ENCODE results near the gene MMP26. TPM values are rescaled to one million over a fixed set of nuclear protein-coding genes. Genes with fewer than 3 reads are reported as not detected.
"Not testable (repeated sequence)": the region's sequence is repeated elsewhere in the genome, so short reads cannot be mapped to it uniquely, and the experiment has no call there.

The MMP26 gene
- total RNA-seq, 1 experiment from 2014 or later: 0.43 TPM

GRCh38 chr11:4700436-4700820, 4.2 kb upstream of the MMP26 start:
- no peaks in the 10 kb centered on the region for H3K27me3 ChIP-seq
- H3K9me3 ChIP-seq: no peaks in the 10 kb centered on the region
- H3K4me3 ChIP-seq: no peak overlapping the region
- H3K36me3 ChIP-seq: no peaks in the 10 kb centered on the region
- DNase-seq: no peak

DNA sequence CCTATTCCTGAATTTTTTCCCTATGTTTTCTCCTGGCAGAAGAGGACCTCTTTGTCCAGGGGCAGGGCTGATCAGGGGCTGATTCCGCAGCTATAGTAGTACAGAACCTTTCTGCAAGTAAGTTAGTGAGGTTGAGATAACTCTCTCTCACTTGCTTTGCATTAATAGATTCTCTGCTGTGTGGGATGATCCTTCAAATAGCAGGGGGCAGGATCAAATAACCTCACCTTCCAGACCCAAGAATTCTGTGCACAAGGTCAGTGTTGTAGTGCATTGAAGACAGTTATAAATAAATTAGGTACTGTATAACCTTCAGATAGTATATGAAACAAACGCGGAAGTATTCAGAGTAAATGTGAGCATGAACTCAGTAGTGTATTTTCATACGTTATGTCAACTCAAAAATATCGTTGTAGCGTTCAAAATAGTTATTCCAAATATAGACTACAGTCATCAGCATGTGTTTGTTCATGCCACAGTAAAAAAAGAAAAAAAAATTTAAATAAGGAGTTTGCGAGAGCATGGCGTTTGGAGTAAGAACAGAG, 278 bp downstream of the MMP26 start:
- DNase-seq: no peak
- H3K4me3 ChIP-seq: no peak overlapping the region
- H3K27me3 ChIP-seq: no peaks in the 10 kb centered on the region
- no peaks in the 10 kb centered on the region for H3K9me3 ChIP-seq
- H3K36me3 ChIP-seq: no peaks in the 10 kb centered on the region

- Histone ChIP-seq H3K27me3 (no peaks in the 10 kb centered on the region), H3K4me3 (no peak overlapping the region), H3K36me3 (no peaks in the 10 kb centered on the region), H3K9me3 (no peaks in the 10 kb centered on the region)
- peak; percentile 28 for DNase-seq
Measured at GRCh38 chr11:4713241-4713640, 8.7 kb downstream of the MMP26 start.

DNA sequence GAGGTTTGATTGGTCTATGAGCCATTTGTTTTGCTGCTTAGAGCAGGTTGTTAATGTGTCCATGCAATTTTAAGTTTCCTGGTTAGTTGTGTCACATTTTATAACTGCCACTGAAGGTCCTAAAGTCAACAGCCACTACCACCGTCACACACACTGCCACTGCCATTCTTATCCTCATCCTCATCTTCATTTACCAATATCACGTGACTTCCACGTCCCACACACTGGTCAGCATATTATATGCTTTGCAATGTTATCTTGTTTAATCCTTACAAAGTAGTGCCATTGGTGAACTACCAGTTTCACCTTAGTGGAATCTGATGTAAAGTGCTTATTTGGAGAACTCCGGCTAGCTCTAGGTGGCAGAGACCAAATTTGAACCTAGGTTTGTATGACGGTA, 9.7 kb downstream of the MMP26 start:
- no peaks in the 10 kb centered on the region for H3K27me3 ChIP-seq
- H3K9me3 ChIP-seq: no peaks in the 10 kb centered on the region
- no peak for DNase-seq

GRCh38 chr11:4722616-4723534, 18.3 kb downstream of the MMP26 start:
- not testable (repeated sequence) for H3K36me3 ChIP-seq, H3K9me3 ChIP-seq, DNase-seq, H3K27me3 ChIP-seq, H3K4me3 ChIP-seq

More for the DNA sequence above, 9.7 kb downstream of the MMP26 start:
- no peaks in the 10 kb centered on the region for H3K36me3 ChIP-seq
- H3K4me3 ChIP-seq: no peak overlapping the region

DNA sequence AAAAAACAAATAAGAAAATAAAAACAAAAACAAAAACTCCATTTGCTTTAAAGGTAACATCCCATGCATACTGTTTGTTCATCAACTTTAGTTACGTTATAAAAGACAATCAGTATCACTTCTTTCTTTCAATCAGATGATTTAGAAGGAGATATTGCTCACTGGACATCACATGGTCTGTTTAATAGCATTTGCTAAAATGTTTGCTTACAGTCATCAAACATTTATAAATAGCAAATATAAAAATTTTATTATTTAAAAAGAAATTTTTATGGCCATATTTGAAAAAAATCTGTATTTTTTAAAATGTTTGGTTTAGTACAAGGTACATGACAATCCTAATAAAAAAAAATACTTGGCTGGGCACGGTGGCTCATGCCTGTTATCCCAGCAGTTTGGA, 22.6 kb downstream of the MMP26 start:
- H3K36me3 ChIP-seq: no peaks in the 10 kb centered on the region
- H3K4me3 ChIP-seq: no peak overlapping the region
- no peaks in the 10 kb centered on the region for H3K9me3 ChIP-seq
- no peak for DNase-seq
- H3K27me3 ChIP-seq: no peaks in the 10 kb centered on the region

- DNase-seq: no peak
- no peak overlapping the region for H3K4me3 ChIP-seq
- H3K36me3 ChIP-seq: no peaks in the 10 kb centered on the region
- no peaks in the 10 kb centered on the region for H3K27me3 ChIP-seq
- H3K9me3 ChIP-seq: no peaks in the 10 kb centered on the region
Measured at GRCh38 chr11:4740735-4741134, 36.2 kb downstream of the MMP26 start.

DNA sequence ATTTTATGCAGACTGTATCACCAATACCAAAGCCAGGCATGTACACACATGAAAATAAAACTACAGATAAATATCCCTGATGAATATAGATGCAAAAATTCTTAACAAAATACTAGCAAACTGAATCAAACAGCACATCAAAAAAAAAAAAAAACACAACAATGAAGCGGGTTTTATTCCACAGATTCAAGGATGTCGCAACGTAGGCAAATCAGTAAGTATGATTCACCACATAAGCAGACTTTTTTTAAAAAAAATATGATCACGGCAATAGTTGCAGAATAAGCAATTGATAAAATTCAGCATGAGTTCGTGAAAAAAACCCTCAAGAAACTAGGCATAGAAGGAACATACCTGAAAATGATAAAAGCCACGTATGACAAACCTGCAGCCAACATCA, 43.9 kb downstream of the MMP26 start:
- Histone ChIP-seq H3K27me3 (no peaks in the 10 kb centered on the region), H3K4me3 (no peak overlapping the region), H3K9me3 (no peaks in the 10 kb centered on the region), H3K36me3 (no peaks in the 10 kb centered on the region)
- DNase-seq: no peak

DNA sequence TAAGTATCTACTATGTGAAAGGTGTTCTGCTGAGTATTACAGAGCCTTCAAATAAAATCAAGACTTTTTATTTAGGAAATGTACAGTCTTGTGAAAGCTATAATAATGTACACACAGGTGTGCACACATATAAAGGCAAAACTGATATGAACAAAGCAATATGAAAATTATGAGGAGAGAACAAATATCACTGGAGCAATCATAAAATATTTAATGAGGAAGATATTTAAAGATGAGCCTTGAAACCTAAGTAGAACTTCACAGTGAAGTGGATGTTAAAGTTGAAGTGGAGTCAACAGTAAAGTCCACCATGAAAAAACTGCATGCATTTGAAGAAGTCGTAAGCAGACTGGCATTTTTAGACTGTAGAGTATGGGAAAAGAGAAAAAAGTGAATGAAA, 46.6 kb downstream of the MMP26 start:
- H3K4me3 ChIP-seq: no peak overlapping the region
- no peak for DNase-seq
- no peaks in the 10 kb centered on the region for H3K36me3 ChIP-seq
- H3K27me3 ChIP-seq: no peaks in the 10 kb centered on the region
- no peaks in the 10 kb centered on the region for H3K9me3 ChIP-seq

Other genes with a start within 250 kb of the MMP26 start
- gene OR52K1, start 222.1 kb upstream of the MMP26 start, total RNA-seq (2014; rRNA removed; shearing (Covaris generic); ENCODE audit: low replicate concordance): not detected in 2 replicates
- gene OR52M1, start 159.6 kb upstream of the MMP26 start, total RNA-seq (2014; rRNA removed; shearing (Covaris generic); ENCODE audit: low replicate concordance): not detected in 2 replicates
- gene OR52I2, start 123.0 kb upstream of the MMP26 start, total RNA-seq (2014; rRNA removed; shearing (Covaris generic); ENCODE audit: low replicate concordance): not detected in 2 replicates
- not detected in 2 replicates for gene OR52I1, start 110.7 kb upstream of the MMP26 start, total RNA-seq (2014; rRNA removed; shearing (Covaris generic); ENCODE audit: low replicate concordance)
- 6.2 and 9.9 TPM in 2 replicates for gene TRIM68, start 96.6 kb upstream of the MMP26 start, total RNA-seq (2014; rRNA removed; shearing (Covaris generic); ENCODE audit: low replicate concordance)
- not detected in 2 replicates for gene OR51D1, start 67.3 kb upstream of the MMP26 start, total RNA-seq (2014; rRNA removed; shearing (Covaris generic); ENCODE audit: low replicate concordance)
- gene OR51E1, start 60.8 kb upstream of the MMP26 start, total RNA-seq (2014; rRNA removed; shearing (Covaris generic); ENCODE audit: low replicate concordance): not detected in 2 replicates
- 0.23 and 3.5 TPM in 2 replicates for gene OR51E2, start 6.9 kb upstream of the MMP26 start, total RNA-seq (2014; rRNA removed; shearing (Covaris generic); ENCODE audit: low replicate concordance)
- gene OR51F1, start 65.2 kb downstream of the MMP26 start, total RNA-seq (2014; rRNA removed; shearing (Covaris generic); ENCODE audit: low replicate concordance): not detected in 2 replicates
- not detected in 2 replicates for gene OR52R1, start 99.6 kb downstream of the MMP26 start, total RNA-seq (2014; rRNA removed; shearing (Covaris generic); ENCODE audit: low replicate concordance)
- gene OR51F2, start 116.5 kb downstream of the MMP26 start, total RNA-seq (2014; rRNA removed; shearing (Covaris generic); ENCODE audit: low replicate concordance): not detected in 2 replicates
- not detected in 2 replicates for gene OR51S1, start 144.4 kb downstream of the MMP26 start, total RNA-seq (2014; rRNA removed; shearing (Covaris generic); ENCODE audit: low replicate concordance)
- gene OR51T1, start 177.1 kb downstream of the MMP26 start, total RNA-seq (2014; rRNA removed; shearing (Covaris generic); ENCODE audit: low replicate concordance): not detected in 2 replicates
- not detected in 2 replicates for gene OR51A7, start 199.0 kb downstream of the MMP26 start, total RNA-seq (2014; rRNA removed; shearing (Covaris generic); ENCODE audit: low replicate concordance)
- not detected in 2 replicates for gene OR51G2, start 214.6 kb downstream of the MMP26 start, total RNA-seq (2014; rRNA removed; shearing (Covaris generic); ENCODE audit: low replicate concordance)
- not detected in 2 replicates for gene OR51G1, start 219.6 kb downstream of the MMP26 start, total RNA-seq (2014; rRNA removed; shearing (Covaris generic); ENCODE audit: low replicate concordance)
- not detected in 2 replicates for gene OR51A4, start 242.8 kb downstream of the MMP26 start, total RNA-seq (2014; rRNA removed; shearing (Covaris generic); ENCODE audit: low replicate concordance)